Psoas muscle (tissue), 8 donors: ENCODE data around the gene MYB. TPM values are rescaled to one million over a fixed set of nuclear protein-coding genes. Genes with fewer than 3 reads are reported as not detected.

ENCODE experiments used
- ATAC-seq, 4 donors: fragments of 200-7000 bp; cut with Tn5 transposase; one replicate each; pipeline ENCODE4 v1.9.1; 2020; ENCODE audit warnings: moderate library complexity in 3 of 4, mild to moderate bottlenecking in 2 of 4
- DNase-seq, 2 donors: peaks; one replicate each; pipeline ENCODE4 v3.0.0-alpha.2; 2020
- H3K27ac ChIP-seq: fragments of 200-600 bp; one replicate; pipeline ENCODE4 v1.8.0; 2022
- H3K27me3 ChIP-seq, 3 donors: fragments of 200-600 bp in 1 of 3; one replicate each; pipeline versions ENCODE4 v1.6.1 to v1.8.0; 2013 to 2022; ENCODE audit warnings: low read length in 2 of 3, mild to moderate bottlenecking in 2 of 3, moderate library complexity in 1 of 3; ENCODE audit not compliant: insufficient read depth in 3 of 3
- H3K36me3 ChIP-seq, 2 donors: fragments of 200-600 bp in 1 of 2; one replicate each; pipeline versions ENCODE4 v1.6.1 to v1.8.0; 2013 to 2022; ENCODE audit warnings: low read depth in 1 of 2, mild to moderate bottlenecking in 1 of 2, moderate library complexity in 1 of 2; ENCODE audit not compliant: insufficient read depth in 1 of 2
- H3K4me1 ChIP-seq: fragments of 200-600 bp; one replicate; pipeline ENCODE4 v1.8.0; 2022
- H3K4me3 ChIP-seq: fragments of 200-600 bp; one replicate; pipeline ENCODE4 v1.8.0; 2022; ENCODE audit warnings: mild to moderate bottlenecking
- H3K9me3 ChIP-seq: fragments of 200-600 bp; one replicate; pipeline ENCODE4 v1.8.0; 2022
- CTCF ChIP-seq: fragments of 200-600 bp; IDR thresholded peaks from one replicate; pipeline ENCODE4 v1.8.0; 2022; ENCODE audit warnings: antibody characterized with exemption
- WGBS, 3 donors: extraction: QIAGEN DNeasy Blood & Tissue Kit; methylation state at CpG; one replicate each; pipeline versions ENCODE4 v1.1.6 to v1.1.7; 2013; 5-methylcytosine and 5-hydroxymethylcytosine counted together
- intact Hi-C, 2 donors: fragments of 100-400 bp; cut with DNase I; formaldehyde crosslinking; loops; one replicate each; pipeline versions ENCODE4 v1.11.0 to v1.14.2; 2022
- polyA plus RNA-seq, 3 donors: library from polyadenylated mRNA; stranded (reverse); fragments of 200-250 nt; gene quantifications; one replicate each; pipeline ENCODE4 v1.2.3, GENCODE V29; 2013
- total RNA-seq, 4 donors: library from RNA; stranded (reverse); fragmentation: NEBNext Ultra II Directional in 2 of 4; extraction: Animal tissue kit (Norgen Biotek cat#: 25700) in 2 of 4; gene quantifications; one replicate each; pipeline versions ENCODE4 v1.2.1 to v1.2.4, GENCODE V29; 2021 to 2023
- donor health status: healthy with polysubstance abuse.
- donor health status: DM: no; HTN: no; CAD: no; lungs with moderate emphysema.
- donor health status: Bipolar disorder and iron deficiency.
- donor health status: healthy.
- donor health status: DM: yes; HTN: yes; CAD: no.
- donor health status: DM: no; HTN: no; CAD: no.
- donor health status: DM: no; HTN: no; CAD: no.
- donor health status: DM: yes; HTN: yes; CAD: no.

Gene MYB
- total and polyA plus RNA-seq, 7 donors, result 0.04 to 0.28 (median 0.05) TPM; not detected in 3

GRCh38 chr6:135181333-135182070 lies 394 bp downstream of the MYB start:
- Histone ChIP-seq H3K4me1 (peaks cover 21% of the 10 kb centered on the region), H3K4me3 (peak overlapping the region; percentile 75), H3K27ac (no peak overlapping the region), H3K36me3 (no peaks in the 10 kb centered on the region), H3K9me3 (no peaks in the 10 kb centered on the region), H3K27me3 (peaks cover 0 to 51% (median 16%) of the 10 kb centered on the region in 3 donors)
- DNase-seq (peak in 1 of 2 donors; percentile 48), ATAC-seq (peak in 3 of 4 donors; percentile 13 to 37 (median 35))
- intact Hi-C loops, result loop anchor here in 1 of 2 donors (2.0 kb wide), 1 partner anchor 125 kb away; no protein-coding TSS in a partner anchor
- 0 to 1% (median 1%) methylated on average over 34 to 62 of the region's 62 CpGs for WGBS, 3 donors
- no peak for TF ChIP-seq CTCF

- Histone ChIP-seq H3K36me3 (no peaks in the 10 kb centered on the region), H3K4me3 (peak overlapping the region; percentile 75), H3K27me3 (peaks cover 0 to 51% (median 16%) of the 10 kb centered on the region in 3 donors), H3K9me3 (no peaks in the 10 kb centered on the region), H3K27ac (no peak overlapping the region), H3K4me1 (peaks cover 21% of the 10 kb centered on the region)
- no peak for TF ChIP-seq CTCF
- DNase-seq (peak; percentile 18 to 56), ATAC-seq (peak; percentile 38 to 52 (median 40))
- 0 to 1% (median 0%) methylated on average over 75 to 78 of the region's 78 CpGs for WGBS, 3 donors
- intact Hi-C loops, result loop anchor here in 1 of 2 donors (2.0 kb wide), 1 partner anchor 126 kb away; no protein-coding TSS in a partner anchor
Observed at GRCh38 chr6:135182071-135183001, 1.2 kb downstream of the MYB start.

- Histone ChIP-seq H3K4me1 (peaks cover 21% of the 10 kb centered on the region), H3K27me3 (peaks cover 0 to 51% (median 16%) of the 10 kb centered on the region in 3 donors), H3K9me3 (no peaks in the 10 kb centered on the region), H3K4me3 (peak overlapping the region; percentile 75), H3K36me3 (no peaks in the 10 kb centered on the region), H3K27ac (no peak overlapping the region)
- ATAC-seq (peak in 1 of 4 donors; percentile 17), DNase-seq (no peak)
- WGBS, 3 donors, result 1 to 3% (median 3%) methylated on average over 27 to 32 of the region's 32 CpGs
- no peak for TF ChIP-seq CTCF
- intact Hi-C loops, result loop anchor here in 1 of 2 donors (2.0 kb wide), 1 partner anchor 126 kb away; no protein-coding TSS in a partner anchor
Observed at GRCh38 chr6:135183002-135183531, 2.0 kb downstream of the MYB start.

- WGBS, 3 donors, result 23 to 29% (median 24%) methylated on average over 19 of the region's 19 CpGs
- Histone ChIP-seq H3K4me3 (peak overlapping the region; percentile 75), H3K4me1 (peaks cover 23% of the 10 kb centered on the region), H3K27ac (no peak overlapping the region), H3K9me3 (no peaks in the 10 kb centered on the region), H3K27me3 (peaks cover 0 to 51% (median 16%) of the 10 kb centered on the region in 3 donors), H3K36me3 (peaks cover 0 to 2% of the 10 kb centered on the region in 2 donors)
- ATAC-seq (no peak), DNase-seq (peak in 1 of 2 donors; percentile 47)
- intact Hi-C loops, result loop anchor here in 1 of 2 donors (2.0 kb wide), 1 partner anchor 127 kb away; no protein-coding TSS in a partner anchor
- TF ChIP-seq CTCF, result peak; percentile 27
Observed at GRCh38 chr6:135183532-135184440, 2.7 kb downstream of the MYB start.
